ENCODE measurements around the gene RGS1. TPM values are rescaled to one million over a fixed set of nuclear protein-coding genes. Genes with fewer than 3 reads are reported as not detected.

The RGS1 gene
- total RNA-seq, 1 donor from 2014 or later = 145 TPM

- Histone ChIP-seq H3K36me3 (no peaks in the 10 kb centered on the region), H3K9me3 (no peaks in the 10 kb centered on the region), H3K27me3 (no peaks in the 10 kb centered on the region), H3K4me3 (no peak overlapping the region), H3K27ac (peak overlapping the region; percentile 26), H3K4me1 (peaks cover 15% of the 10 kb centered on the region)
- no peak for DNase-seq (ENCODE audit: extremely low spot score in 2 of 2)
- TF ChIP-seq, protein P1, sequence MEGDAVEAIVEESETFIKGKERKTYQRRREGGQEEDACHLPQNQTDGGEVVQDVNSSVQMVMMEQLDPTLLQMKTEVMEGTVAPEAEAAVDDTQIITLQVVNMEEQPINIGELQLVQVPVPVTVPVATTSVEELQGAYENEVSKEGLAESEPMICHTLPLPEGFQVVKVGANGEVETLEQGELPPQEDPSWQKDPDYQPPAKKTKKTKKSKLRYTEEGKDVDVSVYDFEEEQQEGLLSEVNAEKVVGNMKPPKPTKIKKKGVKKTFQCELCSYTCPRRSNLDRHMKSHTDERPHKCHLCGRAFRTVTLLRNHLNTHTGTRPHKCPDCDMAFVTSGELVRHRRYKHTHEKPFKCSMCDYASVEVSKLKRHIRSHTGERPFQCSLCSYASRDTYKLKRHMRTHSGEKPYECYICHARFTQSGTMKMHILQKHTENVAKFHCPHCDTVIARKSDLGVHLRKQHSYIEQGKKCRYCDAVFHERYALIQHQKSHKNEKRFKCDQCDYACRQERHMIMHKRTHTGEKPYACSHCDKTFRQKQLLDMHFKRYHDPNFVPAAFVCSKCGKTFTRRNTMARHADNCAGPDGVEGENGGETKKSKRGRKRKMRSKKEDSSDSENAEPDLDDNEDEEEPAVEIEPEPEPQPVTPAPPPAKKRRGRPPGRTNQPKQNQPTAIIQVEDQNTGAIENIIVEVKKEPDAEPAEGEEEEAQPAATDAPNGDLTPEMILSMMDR (IDR thresholded peaks at IDR 0.05) = no peak
- TF ChIP-seq POLR2AphosphoS5 (IDR thresholded peaks at IDR 0.05; ENCODE audit: insufficient read depth in 1 of 2, low read depth in 1 of 2) = peak in 1 of 2 donors; percentile 21
- intact Hi-C loops (cut with DNase I) = no loop called here
These were observed 36.9 kb upstream of the RGS1 start for GRCh38 chr1:192538407-192539296.

DNA sequence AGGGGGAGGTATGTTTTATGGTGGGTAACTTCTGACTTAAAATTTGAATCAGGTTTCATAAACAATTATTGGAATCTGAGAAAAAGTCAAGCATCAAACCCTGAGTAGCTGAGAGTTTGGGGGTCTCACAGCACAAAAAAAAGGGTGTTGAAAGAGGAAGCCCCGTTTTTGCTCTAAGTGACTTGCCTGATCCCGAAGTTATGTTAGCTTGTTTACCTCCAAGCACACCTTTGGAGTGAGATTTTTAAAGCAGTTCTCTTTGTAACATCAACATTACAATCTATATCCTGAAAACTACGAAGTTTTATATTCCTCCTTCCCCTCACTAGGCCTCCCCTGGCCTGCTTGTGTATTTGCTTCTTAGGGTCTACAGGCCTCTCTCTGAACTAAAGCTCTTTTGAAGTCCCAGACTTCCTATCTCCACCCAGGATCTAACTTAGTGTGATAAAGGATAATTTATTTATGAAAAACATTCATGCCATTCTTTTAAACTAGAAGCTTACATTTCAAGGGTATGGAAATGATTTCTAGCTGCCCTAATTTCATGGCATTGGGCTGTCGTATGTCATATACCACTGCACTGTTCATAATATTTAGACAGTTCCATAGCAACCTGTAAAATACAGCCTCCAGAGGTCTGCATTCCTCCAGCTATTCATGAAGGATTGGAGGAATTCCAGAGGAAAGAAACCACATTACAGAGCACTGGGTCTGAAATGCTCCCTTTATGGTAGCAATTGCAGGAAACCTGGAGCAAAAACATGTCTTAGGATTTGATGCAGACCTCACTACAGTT, 36.1 kb upstream of the RGS1 start:
- Histone ChIP-seq H3K36me3 (no peaks in the 10 kb centered on the region), H3K4me1 (peaks cover 15% of the 10 kb centered on the region), H3K4me3 (no peak overlapping the region), H3K27me3 (no peaks in the 10 kb centered on the region), H3K9me3 (no peaks in the 10 kb centered on the region), H3K27ac (peak overlapping the region; percentile 26)
- intact Hi-C loops (cut with DNase I) = no loop called here
- no peak for DNase-seq (ENCODE audit: extremely low spot score in 2 of 2)
- TF ChIP-seq POLR2A (IDR thresholded peaks at IDR 0.05) (no peak), POLR2AphosphoS5 (IDR thresholded peaks at IDR 0.05; ENCODE audit: insufficient read depth in 1 of 2, low read depth in 1 of 2) (peak in 1 of 2 donors; percentile 25)
- TF ChIP-seq, protein P1 (IDR thresholded peaks at IDR 0.05) = no peak

DNA sequence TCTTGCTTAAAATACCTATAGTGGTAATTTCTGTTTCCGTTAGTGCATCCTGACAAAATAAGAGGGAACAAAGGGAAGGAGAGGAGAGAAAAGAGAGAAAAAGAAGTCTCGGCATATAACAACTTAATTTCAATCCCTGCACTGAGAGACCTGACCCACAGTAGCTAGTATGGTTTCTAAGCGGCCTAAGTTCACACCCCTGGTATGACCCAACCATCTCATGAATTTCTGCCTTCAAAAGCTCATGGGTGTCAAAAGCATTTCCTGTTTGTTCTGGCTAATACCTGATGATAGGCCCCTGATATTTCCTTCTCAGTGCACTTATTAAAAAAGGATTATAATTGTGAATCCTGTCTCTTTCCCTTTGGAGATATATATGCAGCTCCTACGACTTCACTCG, 32.1 kb upstream of the RGS1 start:
- TF ChIP-seq POLR2AphosphoS5 (IDR thresholded peaks at IDR 0.05; ENCODE audit: insufficient read depth in 1 of 2, low read depth in 1 of 2) = no peak
- no peak for TF ChIP-seq POLR2A (IDR thresholded peaks at IDR 0.05)
- TF ChIP-seq, protein P1 (IDR thresholded peaks at IDR 0.05) = no peak
- Histone ChIP-seq H3K27ac (no peak overlapping the region), H3K4me3 (no peak overlapping the region), H3K9me3 (no peaks in the 10 kb centered on the region), H3K27me3 (no peaks in the 10 kb centered on the region), H3K36me3 (no peaks in the 10 kb centered on the region), H3K4me1 (peaks cover 15% of the 10 kb centered on the region)
- DNase-seq (ENCODE audit: extremely low spot score in 2 of 2) = no peak
- intact Hi-C loops (cut with DNase I) = no loop called here

GRCh38 chr1:192545896-192546521, 29.6 kb upstream of the RGS1 start:
- Histone ChIP-seq H3K4me1 (no peaks in the 10 kb centered on the region), H3K9me3 (no peaks in the 10 kb centered on the region), H3K27ac (no peak overlapping the region), H3K4me3 (no peak overlapping the region), H3K27me3 (no peaks in the 10 kb centered on the region), H3K36me3 (no peaks in the 10 kb centered on the region)
- TF ChIP-seq POLR2A (IDR thresholded peaks at IDR 0.05) (no peak), POLR2AphosphoS5 (IDR thresholded peaks at IDR 0.05; ENCODE audit: insufficient read depth in 1 of 2, low read depth in 1 of 2) (no peak)
- TF ChIP-seq, protein P1 (IDR thresholded peaks at IDR 0.05) = no peak
- intact Hi-C loops (cut with DNase I) = no loop called here
- no peak for DNase-seq (ENCODE audit: extremely low spot score in 2 of 2)

Measured in vagina (tissue), 2 donors.